KMS-11 (cell line): ENCODE measurements around the gene TAAR6.
"Not testable (repeated sequence)": the region's sequence is repeated elsewhere in the genome, so short reads cannot be mapped to it uniquely, and the experiment has no call there.

Experiments
- H2AFZ ChIP-seq: fragments of 200-600 bp; sonication (generic); 2 replicates; pipeline ENCODE4 v1.6.1; 2016; ENCODE audit warnings: antibody characterized with exemption, mixed run types, low read depth
- H3K27ac ChIP-seq: fragments of 200-600 bp; sonication (generic); 2 replicates; pipeline ENCODE4 v1.6.1; 2016; ENCODE audit warnings: mild to moderate bottlenecking, mixed run types
- H3K27me3 ChIP-seq: fragments of 200-600 bp; sonication (generic); 2 replicates; pipeline ENCODE4 v1.6.1; 2017; ENCODE audit warnings: mild to moderate bottlenecking, low read depth, mixed run types, moderate library complexity; ENCODE audit not compliant: insufficient read depth
- H3K36me3 ChIP-seq: fragments of 200-600 bp; sonication (generic); 2 replicates; pipeline ENCODE4 v1.6.1; 2017; ENCODE audit warnings: mild to moderate bottlenecking, mixed run types; ENCODE audit not compliant: insufficient read depth
- H3K4me1 ChIP-seq: fragments of 200-600 bp; sonication (generic); 2 replicates; pipeline ENCODE4 v1.6.1; 2016; ENCODE audit warnings: mild to moderate bottlenecking, low read depth, mixed run types; ENCODE audit not compliant: poor library complexity, severe bottlenecking
- H3K4me2 ChIP-seq: fragments of 200-600 bp; sonication (generic); 2 replicates; pipeline ENCODE4 v1.7.0; 2016; ENCODE audit warnings: mild to moderate bottlenecking, mixed run types
- H3K4me3 ChIP-seq: fragments of 200-600 bp; sonication (generic); IDR thresholded peaks from 2 replicates; pipeline ENCODE4 v1.6.1; 2017; ENCODE audit warnings: low read depth, low read length, mixed read lengths; ENCODE audit not compliant: insufficient read depth
- H3K79me2 ChIP-seq: fragments of 200-600 bp; sonication (generic); 2 replicates; pipeline ENCODE4 v1.6.1; 2016; ENCODE audit warnings: low read depth, mixed run types; ENCODE audit not compliant: insufficient read depth
- H3K9ac ChIP-seq: fragments of 200-600 bp; sonication (generic); 2 replicates; pipeline ENCODE4 v1.6.1; 2016; ENCODE audit warnings: mild to moderate bottlenecking, mixed run types
- H4K20me1 ChIP-seq: fragments of 200-600 bp; sonication (generic); 2 replicates; pipeline ENCODE4 v1.6.1; 2016; ENCODE audit warnings: mild to moderate bottlenecking, mixed run types; ENCODE audit not compliant: insufficient read depth
- TF ChIP-seq, protein P1 (sequence below): fragments of 200-600 bp; sonication (generic); conservative IDR thresholded peaks from 2 replicates; pipeline ENCODE4 v1.6.1; 2017; ENCODE audit warnings: low read depth, mild to moderate bottlenecking, antibody characterized with exemption, low read length, moderate library complexity, mixed read lengths

The TAAR6 gene

GRCh38 chr6:132552372-132552771 is 17.8 kb upstream of the TAAR6 start, which contains the start of gene TAAR8:
Gene TAAR8, plus strand, starts transcription at chr6:132552672. Its CDS starts 21 bp downstream, at chr6:132552693.
- H2AFZ ChIP-seq: no peak within 1 kb of the TSS
- no peaks in the 10 kb centered on the region for H4K20me1 ChIP-seq
- TF ChIP-seq, protein P1, sequence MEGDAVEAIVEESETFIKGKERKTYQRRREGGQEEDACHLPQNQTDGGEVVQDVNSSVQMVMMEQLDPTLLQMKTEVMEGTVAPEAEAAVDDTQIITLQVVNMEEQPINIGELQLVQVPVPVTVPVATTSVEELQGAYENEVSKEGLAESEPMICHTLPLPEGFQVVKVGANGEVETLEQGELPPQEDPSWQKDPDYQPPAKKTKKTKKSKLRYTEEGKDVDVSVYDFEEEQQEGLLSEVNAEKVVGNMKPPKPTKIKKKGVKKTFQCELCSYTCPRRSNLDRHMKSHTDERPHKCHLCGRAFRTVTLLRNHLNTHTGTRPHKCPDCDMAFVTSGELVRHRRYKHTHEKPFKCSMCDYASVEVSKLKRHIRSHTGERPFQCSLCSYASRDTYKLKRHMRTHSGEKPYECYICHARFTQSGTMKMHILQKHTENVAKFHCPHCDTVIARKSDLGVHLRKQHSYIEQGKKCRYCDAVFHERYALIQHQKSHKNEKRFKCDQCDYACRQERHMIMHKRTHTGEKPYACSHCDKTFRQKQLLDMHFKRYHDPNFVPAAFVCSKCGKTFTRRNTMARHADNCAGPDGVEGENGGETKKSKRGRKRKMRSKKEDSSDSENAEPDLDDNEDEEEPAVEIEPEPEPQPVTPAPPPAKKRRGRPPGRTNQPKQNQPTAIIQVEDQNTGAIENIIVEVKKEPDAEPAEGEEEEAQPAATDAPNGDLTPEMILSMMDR: no peak
- no peak within 1 kb of the TSS for H3K9ac ChIP-seq
- H3K4me1 ChIP-seq: no peaks in the 10 kb centered on the region
- H3K79me2 ChIP-seq: no peaks in the 10 kb centered on the region
- H3K4me3 ChIP-seq: no peak within 1 kb of the TSS
- no peak within 1 kb of the TSS for H3K4me2 ChIP-seq
- H3K36me3 ChIP-seq: no peaks in the 10 kb centered on the region
- no peak within 1 kb of the TSS for H3K27ac ChIP-seq
- H3K27me3 ChIP-seq: no peaks in the 10 kb centered on the region

- H3K4me2 ChIP-seq, H3K27ac ChIP-seq, H2AFZ ChIP-seq, H3K4me3 ChIP-seq, H3K4me1 ChIP-seq, H3K79me2 ChIP-seq, H3K36me3 ChIP-seq, H4K20me1 ChIP-seq, H3K27me3 ChIP-seq, H3K9ac ChIP-seq: not testable (repeated sequence)
Measured at GRCh38 chr6:132560087-132560486, 10.0 kb upstream of the TAAR6 start.

DNA sequence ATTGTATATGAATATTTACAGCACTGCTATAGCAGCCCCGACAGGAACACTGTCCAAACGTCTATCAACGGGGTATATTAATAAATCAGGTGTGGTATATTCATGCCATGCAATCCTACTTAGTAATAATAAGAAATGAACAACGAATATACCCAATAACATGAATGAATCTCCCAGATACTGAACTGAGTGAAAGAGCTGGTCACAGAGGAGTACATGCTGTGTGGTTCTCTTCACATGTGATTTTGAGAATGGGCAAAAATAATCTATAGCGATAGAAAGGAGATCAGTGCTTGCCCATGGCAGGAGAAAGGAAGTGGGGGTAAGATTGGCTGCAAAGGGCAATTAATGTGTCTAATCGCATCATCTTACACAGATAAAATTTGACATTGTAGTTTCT is 3.7 kb upstream of the TAAR6 start:
- no peak overlapping the region for H3K9ac ChIP-seq
- H3K36me3 ChIP-seq: no peaks in the 10 kb centered on the region
- H3K79me2 ChIP-seq: no peaks in the 10 kb centered on the region
- peaks cover 4% of the 10 kb centered on the region for H3K4me1 ChIP-seq
- TF ChIP-seq, protein P1: no peak
- no peak overlapping the region for H3K4me2 ChIP-seq
- no peak overlapping the region for H3K4me3 ChIP-seq
- no peak overlapping the region for H3K27ac ChIP-seq
- H4K20me1 ChIP-seq: no peaks in the 10 kb centered on the region
- H2AFZ ChIP-seq: no peak overlapping the region
- no peaks in the 10 kb centered on the region for H3K27me3 ChIP-seq

GRCh38 chr6:132567566-132567965 is 2.6 kb upstream of the TAAR6 start:
- no peak overlapping the region for H2AFZ ChIP-seq
- H4K20me1 ChIP-seq: no peaks in the 10 kb centered on the region
- no peak overlapping the region for H3K27ac ChIP-seq
- no peaks in the 10 kb centered on the region for H3K36me3 ChIP-seq
- no peak overlapping the region for H3K9ac ChIP-seq
- no peak overlapping the region for H3K4me3 ChIP-seq
- H3K79me2 ChIP-seq: no peaks in the 10 kb centered on the region
- H3K4me1 ChIP-seq: peaks cover 4% of the 10 kb centered on the region
- H3K4me2 ChIP-seq: no peak overlapping the region
- TF ChIP-seq, protein P1: no peak
- H3K27me3 ChIP-seq: no peaks in the 10 kb centered on the region

- TF ChIP-seq, protein P1: no peak
- no peaks in the 10 kb centered on the region for H3K79me2 ChIP-seq
- peaks cover 4% of the 10 kb centered on the region for H3K4me1 ChIP-seq
- no peaks in the 10 kb centered on the region for H3K36me3 ChIP-seq
- no peak overlapping the region for H3K9ac ChIP-seq
- H3K27me3 ChIP-seq: no peaks in the 10 kb centered on the region
- H3K4me2 ChIP-seq: no peak overlapping the region
- no peak overlapping the region for H2AFZ ChIP-seq
- H4K20me1 ChIP-seq: no peaks in the 10 kb centered on the region
- H3K27ac ChIP-seq: no peak overlapping the region
- no peak overlapping the region for H3K4me3 ChIP-seq
Measured at GRCh38 chr6:132568611-132569010, 1.5 kb upstream of the TAAR6 start.
